ENCODE data around the gene PUS3. TPM values are rescaled to one million over a fixed set of nuclear protein-coding genes. Genes with fewer than 3 reads are reported as not detected.

Gene PUS3
- polyA plus RNA-seq, 1 donor from 2014 or later, result 15.5 TPM

GRCh38 chr11:125926682-125927081 lies 23.7 kb upstream of the PUS3 start:
- Histone ChIP-seq H3K4me3 (ENCODE audit: low read length) (no peak overlapping the region), H3K79me2 (replicated peaks; ENCODE audit: insufficient read depth, low read length) (no peaks in the 10 kb centered on the region), H3K9me2 (ENCODE audit: insufficient read depth, low read length) (no peaks in the 10 kb centered on the region), H3K36me3 (ENCODE audit: insufficient read depth, low read length) (no peaks in the 10 kb centered on the region), H3K4me2 (ENCODE audit: low read length) (no peak overlapping the region), H3K27me3 (ENCODE audit: insufficient read depth, low read depth, low read length) (no peaks in the 10 kb centered on the region), H3K9ac (ENCODE audit: low read length) (no peak overlapping the region), H2AFZ (ENCODE audit: low read depth, low read length) (no peak overlapping the region), H4K20me1 (ENCODE audit: insufficient read depth) (no peaks in the 10 kb centered on the region), H3K9me3 (ENCODE audit: low read length) (no peaks in the 10 kb centered on the region), H3K27ac (ENCODE audit: low read length) (no peak overlapping the region), H3F3A (ENCODE audit: insufficient read depth, low read length, poor library complexity, severe bottlenecking) (no peaks in the 10 kb centered on the region)
- no peak for TF ChIP-seq CTCF (IDR thresholded peaks at IDR 0.05; ENCODE audit: poor library complexity, severe bottlenecking)
- TF ChIP-seq MXI1 (conservative IDR thresholded peaks at IDR 0.05; ENCODE audit: poor library complexity, severe bottlenecking), result no peak
- TF ChIP-seq TAF1 (IDR thresholded peaks at IDR 0.05; ENCODE audit: low read depth), result no peak
- TF ChIP-seq POLR2AphosphoS5 (IDR thresholded peaks at IDR 0.05), result no peak
- TF ChIP-seq SMC3 (conservative IDR thresholded peaks at IDR 0.05; ENCODE audit: poor library complexity), result no peak
- TF ChIP-seq RAD21 (conservative IDR thresholded peaks at IDR 0.05), result no peak
- TF ChIP-seq EZH2 (IDR thresholded peaks at IDR 0.05; ENCODE audit: borderline replicate concordance, insufficient read depth, low read length, poor library complexity, severe bottlenecking), result no peak
- no peak for TF ChIP-seq REST (IDR thresholded peaks at IDR 0.05; ENCODE audit: borderline replicate concordance)
- no peak for TF ChIP-seq EP300 (conservative IDR thresholded peaks at IDR 0.05; ENCODE audit: poor library complexity, severe bottlenecking)

- no peak overlapping the region for H3K4me2 ChIP-seq (ENCODE audit: low read length)
- no peak for TF ChIP-seq SMC3 (conservative IDR thresholded peaks at IDR 0.05; ENCODE audit: poor library complexity)
- TF ChIP-seq POLR2AphosphoS5 (IDR thresholded peaks at IDR 0.05), result no peak
- TF ChIP-seq REST (IDR thresholded peaks at IDR 0.05; ENCODE audit: borderline replicate concordance), result no peak
- no peak for TF ChIP-seq EZH2 (IDR thresholded peaks at IDR 0.05; ENCODE audit: borderline replicate concordance, insufficient read depth, low read length, poor library complexity, severe bottlenecking)
- no peak for TF ChIP-seq CTCF (IDR thresholded peaks at IDR 0.05; ENCODE audit: poor library complexity, severe bottlenecking)
- TF ChIP-seq RAD21 (conservative IDR thresholded peaks at IDR 0.05), result no peak
- no peak for TF ChIP-seq MXI1 (conservative IDR thresholded peaks at IDR 0.05; ENCODE audit: poor library complexity, severe bottlenecking)
- no peak for TF ChIP-seq TAF1 (IDR thresholded peaks at IDR 0.05; ENCODE audit: low read depth)
- no peak overlapping the region for H3K27ac ChIP-seq (ENCODE audit: low read length)
These were observed 22.8 kb upstream of the PUS3 start for GRCh38 chr11:125925804-125926203.

More at GRCh38 chr11:125925804-125926203, 22.8 kb upstream of the PUS3 start:
- H3K9me3 ChIP-seq (ENCODE audit: low read length), result no peaks in the 10 kb centered on the region
- no peaks in the 10 kb centered on the region for H3K36me3 ChIP-seq (ENCODE audit: insufficient read depth, low read length)
- no peak overlapping the region for H2AFZ ChIP-seq (ENCODE audit: low read depth, low read length)
- H3K9ac ChIP-seq (ENCODE audit: low read length), result no peak overlapping the region
- H4K20me1 ChIP-seq (ENCODE audit: insufficient read depth), result no peaks in the 10 kb centered on the region
- no peaks in the 10 kb centered on the region for H3K9me2 ChIP-seq (ENCODE audit: insufficient read depth, low read length)
- no peaks in the 10 kb centered on the region for H3F3A ChIP-seq (ENCODE audit: insufficient read depth, low read length, poor library complexity, severe bottlenecking)
- no peaks in the 10 kb centered on the region for H3K27me3 ChIP-seq (ENCODE audit: insufficient read depth, low read depth, low read length)
- H3K4me3 ChIP-seq (ENCODE audit: low read length), result no peak overlapping the region
- H3K79me2 ChIP-seq (replicated peaks; ENCODE audit: insufficient read depth, low read length), result no peaks in the 10 kb centered on the region

Data from neural cell (in vitro differentiated cells).